NCI-H187 (cell line): ENCODE data around the gene DPH7.
A peak's percentile ranks its signal among the peaks of the same experiment; 100 is the strongest.
"Not testable (repeated sequence)": the region's sequence is repeated elsewhere in the genome, so short reads cannot be mapped to it uniquely, and the experiment has no call there.

Source experiments
- DNase-seq, 2 experiments: peaks; one replicate each; lab custom pipeline; 2025; lab: John Stamatoyannopoulos, UW

Gene DPH7

GRCh38 chr9:137606005-137606621 lies 27.4 kb upstream of the DPH7 start:
- no peak for DNase-seq

GRCh38 chr9:137605121-137606004 lies 26.6 kb upstream of the DPH7 start, which contains the start of gene ARRDC1:
Gene ARRDC1, plus strand, starts transcription at chr9:137605686. Its CDS starts 32 bp downstream, at chr9:137605718.
- DNase-seq, result peak; percentile 48 to 84

GRCh38 chr9:137604345-137605086 lies 25.8 kb upstream of the DPH7 start:
- no peak for DNase-seq

GRCh38 chr9:137603879-137604278 lies 25.2 kb upstream of the DPH7 start:
- no peak for DNase-seq

- no peak for DNase-seq
Measured at GRCh38 chr9:137602661-137603060, 23.9 kb upstream of the DPH7 start.

GRCh38 chr9:137598943-137599342 lies 20.2 kb upstream of the DPH7 start:
- DNase-seq, result no peak

- not testable (repeated sequence) for DNase-seq
Measured at GRCh38 chr9:137596577-137596976, 17.9 kb upstream of the DPH7 start.

GRCh38 chr9:137593176-137593575 lies 14.5 kb upstream of the DPH7 start:
- DNase-seq, result no peak

GRCh38 chr9:137592767-137593166 lies 14.0 kb upstream of the DPH7 start:
- DNase-seq, result no peak

- peak; percentile 36 to 57 for DNase-seq
Measured at GRCh38 chr9:137590469-137591383, 12.0 kb upstream of the DPH7 start, which contains the start of gene ZMYND19. Gene ZMYND19, minus strand, starts transcription at chr9:137590512. Its CDS starts 249 bp downstream, at chr9:137590263.

GRCh38 chr9:137590123-137590468 lies 11.4 kb upstream of the DPH7 start:
- DNase-seq, result no peak

GRCh38 chr9:137589441-137590122 lies 10.9 kb upstream of the DPH7 start:
- no peak for DNase-seq

- DNase-seq, result no peak
Measured at GRCh38 chr9:137588891-137589290, 10.2 kb upstream of the DPH7 start.

GRCh38 chr9:137588311-137588710 lies 9.6 kb upstream of the DPH7 start:
- DNase-seq, result no peak

- no peak for DNase-seq
Measured at GRCh38 chr9:137586854-137587253, 8.1 kb upstream of the DPH7 start.

- no peak for DNase-seq
Measured at GRCh38 chr9:137583957-137584356, 5.2 kb upstream of the DPH7 start.

- no peak for DNase-seq
Measured at GRCh38 chr9:137583347-137583746, 4.6 kb upstream of the DPH7 start.

GRCh38 chr9:137582286-137582860 lies 3.6 kb upstream of the DPH7 start:
- DNase-seq, result no peak

GRCh38 chr9:137581361-137582285 lies 2.9 kb upstream of the DPH7 start:
- no peak for DNase-seq

GRCh38 chr9:137580954-137581322 lies 2.2 kb upstream of the DPH7 start:
- no peak for DNase-seq
